HEK293 (cell line): Measurements from ENCODE around the gene MYO7B.

Experiments used
- CTCF ChIA-PET: fragments of 350-600 bp; formaldehyde crosslinking; extraction: SDS; loops from one replicate; lab custom pipeline; 2021; ENCODE audit warnings: antibody characterized with exemption; lab: Yijun Ruan, JAX
- POLR2A ChIA-PET: fragments of 300-600 bp; formaldehyde crosslinking; extraction: SDS; loops from one replicate; lab custom pipeline; 2020; ENCODE audit warnings: antibody characterized with exemption, inconsistent platforms; lab: Yijun Ruan, JAX
- H3K27ac ChIP-seq: fragments of 200-500 bp; sonication (Bioruptor generic); 2 replicates; pipeline ENCODE4 v1.5.1; 2014; ENCODE audit warnings: low read depth, low read length, control low read depth, inconsistent platforms; ENCODE audit errors: extremely low read depth
- H3K36me3 ChIP-seq, 2 experiments: fragments of 200-500 bp in 1 of 2; sonication (Bioruptor generic) in 1 of 2; 1 replicate in 1 of 2; 2 replicates in 1 of 2; pipeline ENCODE4 v1.5.1; 2014 to 2017; ENCODE audit warnings: inconsistent platforms in 2 of 2, low read length in 2 of 2; ENCODE audit not compliant: control insufficient read depth in 2 of 2, insufficient read depth in 1 of 2
- H3K4me1 ChIP-seq: fragments of 200-500 bp; sonication (Bioruptor generic); 2 replicates; pipeline ENCODE4 v1.5.1; 2014; ENCODE audit warnings: mild to moderate bottlenecking, low read length, inconsistent platforms; ENCODE audit not compliant: control insufficient read depth, insufficient read depth
- H3K4me3 ChIP-seq: 2 replicates; pipeline ENCODE4 v1.5.1; 2011; ENCODE audit warnings: low read depth, mild to moderate bottlenecking, control low read depth, low read length, moderate library complexity
- H3K9me3 ChIP-seq: fragments of 200-500 bp; sonication (Bioruptor generic); 2 replicates; pipeline ENCODE4 v1.5.1; 2014; ENCODE audit warnings: low read depth, low read length, inconsistent platforms; ENCODE audit not compliant: control insufficient read depth, insufficient read depth
- EGR2 ChIP-seq: fragments of 450-650 bp; formaldehyde crosslinking; IDR thresholded peaks from 2 replicates; pipeline ENCODE4 v1.5.1; 2016; ENCODE audit warnings: low read depth, missing biosample characterization, missing genetic modification characterization
- GLI4 ChIP-seq: fragments of 450-650 bp; formaldehyde crosslinking; IDR thresholded peaks from 2 replicates; pipeline ENCODE4 v1.5.1; 2016; ENCODE audit warnings: missing biosample characterization, missing genetic modification characterization
- HIC1 ChIP-seq: fragments of 450-650 bp; formaldehyde crosslinking; IDR thresholded peaks from 2 replicates; pipeline ENCODE4 v1.5.1; 2016; ENCODE audit warnings: missing biosample characterization, missing genetic modification characterization
- OSR2 ChIP-seq: fragments of 450-650 bp; formaldehyde crosslinking; IDR thresholded peaks from 2 replicates; pipeline ENCODE4 v1.5.1; 2016; ENCODE audit warnings: missing biosample characterization, missing genetic modification characterization
- TCF7L2 ChIP-seq: IDR thresholded peaks from 2 replicates; pipeline ENCODE4 v1.6.1; 2011; ENCODE audit warnings: low read depth, mild to moderate bottlenecking, inconsistent platforms, low read length, moderate library complexity, borderline replicate concordance
- ZBTB17 ChIP-seq: fragments of 450-650 bp; formaldehyde crosslinking; IDR thresholded peaks from 2 replicates; pipeline ENCODE4 v1.5.1; 2016; ENCODE audit warnings: missing biosample characterization, missing genetic modification characterization
- ZBTB7A ChIP-seq: fragments of 450-650 bp; formaldehyde crosslinking; IDR thresholded peaks from 2 replicates; pipeline ENCODE4 v1.5.1; 2016; ENCODE audit warnings: low read depth, missing biosample characterization, missing genetic modification characterization
- ZFHX2 ChIP-seq: fragments of 450-650 bp; formaldehyde crosslinking; conservative IDR thresholded peaks from 2 replicates; pipeline ENCODE4 v1.5.1; 2016; ENCODE audit warnings: missing biosample characterization, missing genetic modification characterization
- ZNF112 ChIP-seq: fragments of 450-650 bp; formaldehyde crosslinking; IDR thresholded peaks from 2 replicates; pipeline ENCODE4 v1.5.0; 2017; ENCODE audit warnings: missing biosample characterization, missing genetic modification characterization
- ZNF133 ChIP-seq: fragments of 450-650 bp; formaldehyde crosslinking; IDR thresholded peaks from 2 replicates; pipeline ENCODE4 v1.5.1; 2016; ENCODE audit warnings: missing biosample characterization, missing genetic modification characterization
- ZNF248 ChIP-seq: fragments of 450-650 bp; formaldehyde crosslinking; IDR thresholded peaks from 2 replicates; pipeline ENCODE4 v1.5.1; 2017; ENCODE audit warnings: missing biosample characterization, missing genetic modification characterization
- ZNF354C ChIP-seq: fragments of 450-650 bp; formaldehyde crosslinking; IDR thresholded peaks from 2 replicates; pipeline ENCODE4 v1.5.1; 2016; ENCODE audit warnings: missing biosample characterization, missing genetic modification characterization, low read depth, borderline replicate concordance
- ZNF366 ChIP-seq: fragments of 450-650 bp; formaldehyde crosslinking; conservative IDR thresholded peaks from 2 replicates; pipeline ENCODE4 v1.5.1; 2016; ENCODE audit warnings: missing biosample characterization, missing genetic modification characterization
- ZNF521 ChIP-seq: fragments of 450-650 bp; formaldehyde crosslinking; IDR thresholded peaks from 2 replicates; pipeline ENCODE4 v1.5.1; 2017; ENCODE audit warnings: missing biosample characterization, mild to moderate bottlenecking, missing genetic modification characterization
- ZNF530 ChIP-seq: fragments of 450-650 bp; formaldehyde crosslinking; IDR thresholded peaks from 2 replicates; pipeline ENCODE4 v1.5.1; 2016; ENCODE audit warnings: low read depth, missing biosample characterization, missing genetic modification characterization
- ZNF600 ChIP-seq: fragments of 450-650 bp; formaldehyde crosslinking; IDR thresholded peaks from 2 replicates; pipeline ENCODE4 v1.5.1; 2016; ENCODE audit warnings: missing biosample characterization, missing genetic modification characterization
- ZNF654 ChIP-seq: fragments of 450-650 bp; formaldehyde crosslinking; IDR thresholded peaks from 2 replicates; pipeline ENCODE4 v1.5.1; 2016; ENCODE audit warnings: low read depth, missing biosample characterization, missing genetic modification characterization
- ZNF692 ChIP-seq: fragments of 450-650 bp; formaldehyde crosslinking; IDR thresholded peaks from 2 replicates; pipeline ENCODE4 v1.5.1; 2016; ENCODE audit warnings: missing biosample characterization, missing genetic modification characterization
- ZNF776 ChIP-seq: fragments of 450-650 bp; formaldehyde crosslinking; IDR thresholded peaks from 2 replicates; pipeline ENCODE4 v1.5.0; 2017; ENCODE audit warnings: missing biosample characterization, missing genetic modification characterization, borderline replicate concordance
- TF ChIP-seq, protein P1 (sequence below): fragments of 450-650 bp; formaldehyde crosslinking; IDR thresholded peaks from 2 replicates; pipeline ENCODE4 v1.5.1; 2017; ENCODE audit warnings: missing biosample characterization, missing genetic modification characterization
- TF ChIP-seq, protein P2 (sequence below): fragments of 450-650 bp; formaldehyde crosslinking; IDR thresholded peaks from 2 replicates; pipeline ENCODE4 v1.5.1; 2016; ENCODE audit warnings: missing biosample characterization, missing genetic modification characterization
- TF ChIP-seq, protein P3 (sequence below): fragments of 450-650 bp; formaldehyde crosslinking; IDR thresholded peaks from 2 replicates; pipeline ENCODE4 v1.5.1; 2017; ENCODE audit warnings: missing biosample characterization, missing genetic modification characterization
- TF ChIP-seq, protein P4 (sequence below): fragments of 450-650 bp; formaldehyde crosslinking; conservative IDR thresholded peaks from 2 replicates; pipeline ENCODE4 v1.5.1; 2016; ENCODE audit warnings: low read depth, missing biosample characterization, missing genetic modification characterization

Gene MYO7B

GRCh38 chr2:127545796-127546195 lies 10.3 kb downstream of the MYO7B start:
- CTCF ChIA-PET: interaction anchor here (0.6 to 0.7 kb wide), 2 partner anchors 45 to 93 kb away, joined by 3 read pairs; no protein-coding TSS in a partner anchor
- no peak overlapping the region for H3K4me3 ChIP-seq
- H3K36me3 ChIP-seq: no peaks in the 10 kb centered on the region
- H3K27ac ChIP-seq: no peak overlapping the region
- no peak for TF ChIP-seq ZNF654 (tag by site-specific recombination)
- TF ChIP-seq TCF7L2: no peak
- no peak for TF ChIP-seq ZNF248 (tag by site-specific recombination)
- no peak for TF ChIP-seq ZNF530
- TF ChIP-seq ZBTB7A (tag by site-specific recombination): no peak
- TF ChIP-seq, all 188 proteins: peak for 0
- no peaks in the 10 kb centered on the region for H3K9me3 ChIP-seq
- H3K4me1 ChIP-seq: no peaks in the 10 kb centered on the region
- POLR2A ChIA-PET: no interaction called here

DNA sequence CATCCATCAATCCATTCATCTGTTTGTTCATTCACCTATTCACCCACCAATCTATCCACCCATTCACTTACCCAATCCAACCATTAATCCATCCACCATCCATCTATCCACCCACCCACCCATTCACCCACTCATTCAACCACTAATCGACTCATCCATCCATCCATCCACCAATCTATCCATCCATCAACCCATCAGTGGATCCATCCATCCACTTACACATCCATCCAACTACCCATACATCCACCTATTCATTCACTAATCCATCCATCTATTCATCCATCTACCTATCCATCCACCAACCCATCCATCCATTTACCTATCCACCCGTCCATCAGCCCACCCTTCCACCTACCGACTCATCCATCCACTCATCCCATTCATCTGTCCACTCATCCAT lies 11.3 kb downstream of the MYO7B start:
- POLR2A ChIA-PET: no interaction called here

DNA sequence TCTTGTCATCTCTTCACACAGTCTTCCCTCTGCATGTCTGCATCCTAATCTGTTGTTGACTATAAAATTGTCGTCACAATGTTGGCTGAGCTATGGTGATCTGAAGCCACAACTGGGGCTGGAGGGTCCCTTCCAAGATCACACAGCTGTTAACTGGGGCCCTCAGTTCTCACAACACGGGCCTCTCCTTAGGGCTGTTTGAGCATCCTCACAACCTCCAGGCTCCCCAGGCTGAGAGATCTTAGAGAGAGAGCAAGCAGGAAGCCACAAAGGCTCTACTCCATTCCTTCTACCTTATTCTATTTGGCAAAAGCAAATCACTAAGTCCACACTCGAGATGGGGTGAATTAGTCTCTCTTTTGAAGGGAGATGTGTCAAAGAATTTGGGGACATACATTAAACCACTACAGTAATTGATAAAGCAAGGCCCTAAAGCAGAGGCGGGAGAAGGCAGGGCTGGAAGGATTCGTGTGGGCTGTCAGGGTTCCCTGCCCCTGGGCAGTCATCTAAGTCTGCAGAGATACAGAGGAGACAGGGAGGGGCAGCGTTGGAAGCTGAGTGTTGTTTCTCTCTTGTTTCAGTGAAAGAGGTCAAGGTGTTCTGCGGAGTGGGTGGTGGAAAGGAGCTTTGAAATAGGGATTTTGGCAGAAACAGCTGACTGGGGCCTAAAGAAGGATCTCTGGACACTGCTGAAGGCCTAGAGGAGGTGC lies 15.9 kb downstream of the MYO7B start:
- Histone ChIP-seq H3K9me3 (no peaks in the 10 kb centered on the region), H3K27ac (no peak overlapping the region), H3K36me3 (no peaks in the 10 kb centered on the region), H3K4me1 (no peaks in the 10 kb centered on the region), H3K4me3 (no peak overlapping the region)
- ChIA-PET POLR2A (no interaction called here), CTCF (no interaction called here)
- TF ChIP-seq, protein P1, sequence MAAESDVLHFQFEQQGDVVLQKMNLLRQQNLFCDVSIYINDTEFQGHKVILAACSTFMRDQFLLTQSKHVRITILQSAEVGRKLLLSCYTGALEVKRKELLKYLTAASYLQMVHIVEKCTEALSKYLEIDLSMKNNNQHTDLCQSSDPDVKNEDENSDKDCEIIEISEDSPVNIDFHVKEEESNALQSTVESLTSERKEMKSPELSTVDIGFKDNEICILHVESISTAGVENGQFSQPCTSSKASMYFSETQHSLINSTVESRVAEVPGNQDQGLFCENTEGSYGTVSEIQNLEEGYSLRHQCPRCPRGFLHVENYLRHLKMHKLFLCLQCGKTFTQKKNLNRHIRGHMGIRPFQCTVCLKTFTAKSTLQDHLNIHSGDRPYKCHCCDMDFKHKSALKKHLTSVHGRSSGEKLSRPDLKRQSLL (tag by site-specific recombination): no peak
- no peak for TF ChIP-seq ZNF112 (tag by site-specific recombination)
- TF ChIP-seq ZNF521 (tag by site-specific recombination): no peak
- no peak for TF ChIP-seq EGR2 (tag by site-specific recombination)
- no peak for TF ChIP-seq HIC1 (tag by site-specific recombination)
- TF ChIP-seq ZNF600 (tag by site-specific recombination): no peak
- TF ChIP-seq ZNF776 (tag by site-specific recombination): no peak
- TF ChIP-seq ZFHX2: no peak
- no peak for TF ChIP-seq OSR2
- TF ChIP-seq, protein P2, sequence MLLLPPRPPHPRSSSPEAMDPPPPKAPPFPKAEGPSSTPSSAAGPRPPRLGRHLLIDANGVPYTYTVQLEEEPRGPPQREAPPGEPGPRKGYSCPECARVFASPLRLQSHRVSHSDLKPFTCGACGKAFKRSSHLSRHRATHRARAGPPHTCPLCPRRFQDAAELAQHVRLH: no peak
- TF ChIP-seq, protein P3, sequence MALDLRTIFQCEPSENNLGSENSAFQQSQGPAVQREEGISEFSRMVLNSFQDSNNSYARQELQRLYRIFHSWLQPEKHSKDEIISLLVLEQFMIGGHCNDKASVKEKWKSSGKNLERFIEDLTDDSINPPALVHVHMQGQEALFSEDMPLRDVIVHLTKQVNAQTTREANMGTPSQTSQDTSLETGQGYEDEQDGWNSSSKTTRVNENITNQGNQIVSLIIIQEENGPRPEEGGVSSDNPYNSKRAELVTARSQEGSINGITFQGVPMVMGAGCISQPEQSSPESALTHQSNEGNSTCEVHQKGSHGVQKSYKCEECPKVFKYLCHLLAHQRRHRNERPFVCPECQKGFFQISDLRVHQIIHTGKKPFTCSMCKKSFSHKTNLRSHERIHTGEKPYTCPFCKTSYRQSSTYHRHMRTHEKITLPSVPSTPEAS (tag by site-specific recombination): no peak
- no peak for TF ChIP-seq ZNF692
- TF ChIP-seq ZNF133 (tag by site-specific recombination): no peak
- TF ChIP-seq, protein P4, sequence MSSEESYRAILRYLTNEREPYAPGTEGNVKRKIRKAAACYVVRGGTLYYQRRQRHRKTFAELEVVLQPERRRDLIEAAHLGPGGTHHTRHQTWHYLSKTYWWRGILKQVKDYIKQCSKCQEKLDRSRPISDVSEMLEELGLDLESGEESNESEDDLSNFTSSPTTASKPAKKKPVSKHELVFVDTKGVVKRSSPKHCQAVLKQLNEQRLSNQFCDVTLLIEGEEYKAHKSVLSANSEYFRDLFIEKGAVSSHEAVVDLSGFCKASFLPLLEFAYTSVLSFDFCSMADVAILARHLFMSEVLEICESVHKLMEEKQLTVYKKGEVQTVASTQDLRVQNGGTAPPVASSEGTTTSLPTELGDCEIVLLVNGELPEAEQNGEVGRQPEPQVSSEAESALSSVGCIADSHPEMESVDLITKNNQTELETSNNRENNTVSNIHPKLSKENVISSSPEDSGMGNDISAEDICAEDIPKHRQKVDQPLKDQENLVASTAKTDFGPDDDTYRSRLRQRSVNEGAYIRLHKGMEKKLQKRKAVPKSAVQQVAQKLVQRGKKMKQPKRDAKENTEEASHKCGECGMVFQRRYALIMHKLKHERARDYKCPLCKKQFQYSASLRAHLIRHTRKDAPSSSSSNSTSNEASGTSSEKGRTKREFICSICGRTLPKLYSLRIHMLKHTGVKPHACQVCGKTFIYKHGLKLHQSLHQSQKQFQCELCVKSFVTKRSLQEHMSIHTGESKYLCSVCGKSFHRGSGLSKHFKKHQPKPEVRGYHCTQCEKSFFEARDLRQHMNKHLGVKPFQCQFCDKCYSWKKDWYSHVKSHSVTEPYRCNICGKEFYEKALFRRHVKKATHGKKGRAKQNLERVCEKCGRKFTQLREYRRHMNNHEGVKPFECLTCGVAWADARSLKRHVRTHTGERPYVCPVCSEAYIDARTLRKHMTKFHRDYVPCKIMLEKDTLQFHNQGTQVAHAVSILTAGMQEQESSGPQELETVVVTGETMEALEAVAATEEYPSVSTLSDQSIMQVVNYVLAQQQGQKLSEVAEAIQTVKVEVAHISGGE (tag by site-specific recombination): no peak
- no peak for TF ChIP-seq GLI4 (tag by site-specific recombination)

More for the DNA sequence above, 11.3 kb downstream of the MYO7B start:
- TF ChIP-seq EGR2 (tag by site-specific recombination) (peak; percentile 67), ZBTB17 (tag by site-specific recombination) (peak; percentile 90), ZNF366 (tag by site-specific recombination) (peak; percentile 82), ZNF354C (no peak)
- no peaks in the 10 kb centered on the region for H3K9me3 ChIP-seq
- no peaks in the 10 kb centered on the region for H3K36me3 ChIP-seq
- H3K4me3 ChIP-seq: no peak overlapping the region
- no peaks in the 10 kb centered on the region for H3K4me1 ChIP-seq
- H3K27ac ChIP-seq: no peak overlapping the region
- CTCF ChIA-PET: no interaction called here
